Stimulated activated CD4-positive, alpha-beta T cell treated with anti-CD3 and anti-CD28 coated beads, Interleukin-1b, Interleukin-23, amount 100 ng/mL, for 24 hours (primary cell): ENCODE results near the gene VIT.

Source experiments
- DNase-seq, 4 experiments: peaks; one replicate each; pipeline ENCODE4 v3.0.0-alpha.2; 2020; ENCODE audit warnings: low read depth in 4 of 4, low spot score in 1 of 4

VIT gene

DNA sequence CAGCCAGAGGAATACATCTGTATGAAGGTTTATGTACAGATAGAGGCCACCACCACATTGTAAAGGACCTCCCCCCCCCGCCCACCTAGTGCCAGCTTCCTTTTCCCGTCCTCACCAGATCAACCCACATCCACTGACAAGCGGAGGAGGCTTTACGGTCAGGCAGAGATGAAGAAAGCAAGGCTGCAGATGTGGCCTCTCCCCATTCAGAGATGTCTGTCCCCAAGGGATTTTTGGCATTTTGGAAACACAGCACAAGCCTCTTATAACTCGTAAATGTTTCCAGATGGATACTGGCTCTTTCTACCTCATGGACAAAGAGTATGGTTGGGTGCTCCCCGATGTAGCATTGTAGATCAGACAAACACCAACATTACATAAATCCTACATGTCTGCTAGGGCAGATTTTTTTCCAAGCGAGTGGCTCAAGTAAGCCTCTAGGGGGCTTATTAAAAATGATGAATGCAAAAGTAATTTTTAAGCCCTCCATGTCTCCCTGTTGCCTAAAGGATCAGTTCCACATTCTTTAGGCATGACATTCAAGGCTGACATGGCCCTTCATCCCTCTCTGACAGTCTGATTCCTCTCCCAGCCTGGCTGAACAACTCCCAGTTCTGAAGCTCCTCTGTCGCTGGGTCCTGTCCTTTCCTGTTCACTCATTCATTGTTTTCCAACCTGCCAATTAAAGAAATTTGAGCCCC, 11.7 kb downstream of the VIT start:
- DNase-seq = no peak

DNA sequence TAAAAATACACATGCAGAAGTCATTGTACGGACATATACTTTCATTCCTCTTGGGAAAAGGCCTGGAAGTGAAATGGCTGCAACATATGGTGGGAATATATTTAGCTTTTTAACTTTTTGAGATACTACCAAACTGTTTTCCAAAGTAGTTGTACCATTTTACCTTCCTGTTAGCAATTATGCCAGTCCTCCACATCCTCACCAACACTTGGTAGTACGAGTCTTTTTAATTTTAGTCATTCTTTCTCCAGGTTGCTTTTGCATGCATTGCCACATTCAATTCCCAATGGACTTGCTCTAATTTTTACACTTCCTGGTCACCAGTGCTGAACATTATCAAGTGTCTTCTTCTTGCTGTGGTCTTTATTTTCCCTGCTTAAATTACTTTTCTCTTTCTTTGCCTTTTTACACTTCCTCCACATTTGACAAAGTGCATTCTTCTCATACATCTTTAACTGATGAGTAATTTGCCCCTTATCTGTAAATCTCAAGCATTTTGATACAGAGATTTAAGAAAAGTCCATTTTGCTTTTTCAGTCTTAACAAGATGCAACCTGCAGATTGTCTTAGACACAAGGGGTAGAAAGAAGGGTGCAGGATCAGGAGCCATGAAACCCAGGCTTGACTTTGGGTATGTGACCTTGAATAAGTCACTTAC, 14.5 kb downstream of the VIT start:
- DNase-seq = no peak

DNA sequence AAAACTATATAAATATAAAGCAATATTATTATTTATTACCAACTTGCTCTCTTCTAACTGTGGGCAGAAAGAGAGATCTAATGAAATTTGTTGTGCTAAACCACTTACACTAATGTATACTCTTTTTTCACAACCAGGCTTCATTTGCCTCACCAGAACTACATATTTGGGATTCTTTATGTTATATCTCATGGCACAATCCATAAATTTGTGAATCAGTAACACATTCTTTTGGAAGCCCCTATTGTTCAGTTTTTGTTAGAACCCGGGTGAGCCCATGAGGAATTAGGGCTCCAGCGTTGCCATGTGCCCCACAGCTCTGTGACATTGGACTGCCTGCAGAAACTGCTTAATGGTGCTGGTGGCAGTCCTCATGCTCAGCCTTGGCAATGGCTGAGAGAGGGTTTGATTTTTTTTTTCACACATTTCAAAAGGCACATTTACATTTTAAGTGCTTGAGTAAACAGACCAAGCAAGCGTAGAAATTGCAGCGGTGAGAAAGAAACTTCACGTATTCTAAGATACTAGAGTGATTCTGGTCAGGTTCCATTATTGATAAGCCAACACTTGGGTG, 15.3 kb downstream of the VIT start:
- DNase-seq = no peak

DNA sequence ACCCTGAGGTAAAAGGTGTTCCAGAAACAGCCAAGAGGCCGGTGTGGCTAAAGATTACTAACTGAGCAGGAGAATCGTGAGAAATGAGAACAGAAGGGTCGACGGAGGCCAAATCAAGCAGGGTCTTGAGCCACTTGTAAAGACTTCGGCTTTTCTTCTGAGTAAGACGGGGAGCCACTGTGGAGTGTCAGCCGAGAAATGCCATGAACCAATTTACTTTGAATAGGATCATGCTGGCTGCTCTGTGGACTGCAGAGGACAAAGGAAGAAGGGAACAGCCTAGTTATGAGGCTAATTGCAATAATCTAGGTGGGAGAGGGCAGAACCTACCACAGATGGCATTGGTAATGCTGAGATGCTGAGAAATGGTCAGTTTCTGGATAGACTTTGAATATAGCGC, 16.8 kb downstream of the VIT start:
- DNase-seq = no peak

DNA sequence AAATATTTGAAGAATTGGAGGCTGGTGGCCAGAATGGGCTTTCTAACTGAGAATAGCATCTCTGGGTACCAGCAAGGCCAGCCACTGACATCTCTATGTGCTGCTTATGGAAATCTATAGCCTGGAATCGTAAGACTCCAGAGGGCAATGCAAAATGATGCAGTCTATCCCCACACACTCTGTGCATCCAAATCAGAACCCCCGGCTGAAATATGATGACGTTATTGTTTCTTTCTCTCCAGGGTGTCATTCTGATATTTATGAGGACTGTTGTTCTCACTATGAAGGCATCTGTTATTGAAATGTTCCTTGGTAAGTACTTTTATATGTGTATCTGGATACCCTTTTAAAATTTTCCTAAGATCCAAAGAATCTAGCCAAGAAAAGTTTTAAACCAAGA, 19.6 kb downstream of the VIT start:
- no peak for DNase-seq

DNA sequence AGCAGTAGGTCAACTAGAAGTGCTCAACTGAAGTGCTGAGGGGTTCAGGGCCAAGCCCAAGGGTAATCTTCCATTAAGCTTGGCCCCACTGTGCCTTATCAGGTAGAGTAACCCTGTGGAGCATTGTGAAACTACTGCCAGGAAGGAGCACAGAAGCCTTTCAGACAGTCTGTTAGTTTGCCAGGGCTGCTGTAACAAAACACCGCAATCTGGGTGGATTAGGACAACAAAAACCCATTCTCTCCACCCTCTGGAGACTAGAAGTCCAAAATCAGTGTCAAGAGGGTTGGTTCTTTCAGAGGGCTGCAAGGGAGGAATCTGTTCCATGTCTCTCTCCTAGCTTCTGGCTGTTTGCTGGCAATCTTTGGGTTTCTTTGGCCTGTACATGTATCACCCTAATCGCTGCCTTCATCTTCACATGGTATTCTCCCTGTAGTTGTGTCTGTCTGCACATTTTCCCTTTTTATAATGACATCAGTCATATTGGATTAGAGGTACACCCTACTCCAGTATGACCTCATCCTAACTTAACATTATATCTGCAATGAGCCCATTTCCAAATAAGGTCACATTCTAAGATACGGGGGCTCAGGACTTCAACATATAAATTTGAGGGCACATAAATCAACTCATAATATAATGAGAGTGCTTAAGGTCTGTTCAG, 21.2 kb downstream of the VIT start:
- DNase-seq = no peak

DNA sequence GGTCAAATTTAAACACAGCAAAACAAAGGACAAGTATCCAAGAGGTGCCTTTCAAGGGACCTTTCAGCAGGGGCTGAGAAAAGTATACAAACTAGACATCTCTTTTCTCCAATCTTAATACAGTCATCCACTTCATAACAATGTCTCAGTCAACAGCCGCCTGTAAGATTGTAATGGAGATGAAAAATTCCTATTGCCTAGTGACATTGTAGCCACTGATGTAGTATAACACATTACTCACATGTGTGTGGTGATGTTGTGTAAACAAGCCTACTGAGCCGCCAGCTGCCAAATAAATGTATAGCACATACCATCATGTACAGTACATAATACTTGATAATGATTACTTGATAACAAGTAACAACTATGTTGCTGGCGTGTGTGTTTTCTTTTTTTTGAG, 31.0 kb downstream of the VIT start:
- no peak for DNase-seq

DNA sequence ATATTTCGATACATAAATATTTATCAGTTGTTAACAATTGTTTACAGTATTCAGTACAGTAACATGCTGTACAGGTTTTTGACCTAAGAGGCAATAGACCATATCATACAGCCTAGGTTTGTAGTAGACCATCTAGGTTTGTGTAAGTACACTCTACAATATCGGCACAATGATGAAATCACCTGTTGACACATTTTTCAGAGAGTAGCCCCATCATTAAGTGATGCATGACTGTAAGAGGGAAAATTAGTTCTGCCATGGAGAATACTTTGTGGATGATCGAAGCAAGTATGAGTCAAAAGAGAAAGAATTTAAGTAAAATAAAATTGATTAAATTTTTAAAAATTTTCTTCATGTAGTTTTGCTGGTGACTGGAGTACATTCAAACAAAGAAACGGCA, 32.6 kb downstream of the VIT start:
- DNase-seq = no peak

DNA sequence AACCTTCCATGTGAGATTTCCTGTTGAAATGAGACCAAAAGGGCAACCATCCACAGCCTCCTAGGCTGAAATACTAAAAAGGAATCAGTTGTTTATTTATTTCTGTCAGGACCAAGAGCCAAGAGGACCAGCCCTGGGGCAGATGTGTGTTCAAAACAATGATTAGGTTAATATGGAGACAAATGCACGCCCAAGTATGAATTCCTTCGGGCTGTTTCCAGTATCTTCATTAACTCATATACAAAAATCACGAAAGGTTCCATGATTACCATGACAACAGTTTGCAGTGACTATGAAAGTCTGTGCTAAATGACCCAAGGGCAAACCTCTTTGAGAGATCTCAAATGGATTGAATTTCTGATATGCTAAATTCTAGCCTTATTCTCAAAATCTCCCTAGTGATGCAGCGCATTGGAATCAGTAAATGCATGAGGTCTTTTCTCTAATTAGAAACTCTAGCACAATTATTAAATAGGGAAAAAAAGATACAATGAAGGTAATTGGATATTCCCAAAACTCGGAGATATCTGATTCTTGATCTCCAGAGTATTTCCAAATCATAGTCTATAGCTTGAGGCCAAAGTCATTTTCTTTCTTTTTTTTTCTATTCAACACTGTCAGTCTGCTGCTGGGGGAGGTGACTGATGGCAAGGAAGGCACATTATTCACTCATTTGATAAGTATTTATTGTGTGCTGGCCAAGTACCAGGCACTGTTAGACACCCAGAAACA, 35.6 kb downstream of the VIT start:
- no peak for DNase-seq

DNA sequence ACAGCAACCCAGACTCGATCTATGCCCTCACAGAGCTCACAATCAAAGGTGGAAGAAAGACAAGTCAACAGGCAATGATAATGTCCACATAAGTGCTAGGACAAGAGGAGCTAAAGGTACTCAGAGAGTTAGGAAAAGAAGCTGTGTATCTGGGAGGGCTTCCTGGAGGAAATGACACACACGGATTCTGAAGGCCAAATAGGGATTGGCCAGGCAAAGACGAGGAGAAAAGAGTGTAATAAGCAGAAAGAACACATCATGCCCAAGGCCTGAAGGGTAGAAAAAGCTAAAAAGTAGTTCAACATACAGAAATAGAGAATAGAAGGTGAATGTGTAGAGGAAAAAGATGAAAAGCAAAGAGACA, 36.1 kb downstream of the VIT start:
- no peak for DNase-seq

DNA sequence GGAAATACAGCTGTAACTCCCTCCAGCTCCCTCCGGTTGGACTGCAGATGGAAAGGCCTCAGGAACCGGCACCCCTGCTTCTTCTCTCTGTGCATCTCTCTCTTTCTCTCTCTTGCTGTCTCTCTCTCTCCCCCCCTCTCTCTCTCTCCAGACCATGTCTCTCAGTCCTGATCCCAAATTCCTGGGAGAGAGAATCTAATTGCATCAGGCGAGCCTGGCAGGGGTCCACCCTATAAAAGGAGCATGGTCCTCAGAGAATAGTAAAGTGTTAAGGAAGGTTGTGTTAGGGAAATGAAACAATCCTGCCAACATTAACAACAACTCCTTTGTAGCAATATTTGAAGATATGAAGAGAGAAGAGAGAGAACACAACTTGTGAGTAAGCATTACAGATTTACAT, 36.7 kb downstream of the VIT start:
- DNase-seq = no peak

DNA sequence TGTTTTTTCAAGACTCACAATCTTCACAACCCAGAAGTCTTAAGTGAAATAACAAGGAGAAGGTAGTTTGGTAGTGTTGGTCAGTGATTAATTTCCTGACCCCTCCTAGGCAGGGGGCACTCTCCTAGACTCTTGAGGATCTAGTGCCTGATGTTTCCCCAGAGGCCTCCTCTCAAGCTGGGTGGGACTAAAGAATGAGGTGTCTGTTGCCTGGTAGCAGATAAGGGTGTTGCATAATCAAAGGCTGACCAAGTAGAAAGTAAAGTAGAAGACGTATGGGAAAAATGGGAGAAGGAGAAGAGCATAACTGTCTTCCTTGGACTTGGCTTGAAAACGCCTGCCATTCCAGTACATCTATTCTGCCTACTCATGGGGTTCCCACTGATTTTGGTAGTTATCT, 37.8 kb downstream of the VIT start:
- DNase-seq = no peak

DNA sequence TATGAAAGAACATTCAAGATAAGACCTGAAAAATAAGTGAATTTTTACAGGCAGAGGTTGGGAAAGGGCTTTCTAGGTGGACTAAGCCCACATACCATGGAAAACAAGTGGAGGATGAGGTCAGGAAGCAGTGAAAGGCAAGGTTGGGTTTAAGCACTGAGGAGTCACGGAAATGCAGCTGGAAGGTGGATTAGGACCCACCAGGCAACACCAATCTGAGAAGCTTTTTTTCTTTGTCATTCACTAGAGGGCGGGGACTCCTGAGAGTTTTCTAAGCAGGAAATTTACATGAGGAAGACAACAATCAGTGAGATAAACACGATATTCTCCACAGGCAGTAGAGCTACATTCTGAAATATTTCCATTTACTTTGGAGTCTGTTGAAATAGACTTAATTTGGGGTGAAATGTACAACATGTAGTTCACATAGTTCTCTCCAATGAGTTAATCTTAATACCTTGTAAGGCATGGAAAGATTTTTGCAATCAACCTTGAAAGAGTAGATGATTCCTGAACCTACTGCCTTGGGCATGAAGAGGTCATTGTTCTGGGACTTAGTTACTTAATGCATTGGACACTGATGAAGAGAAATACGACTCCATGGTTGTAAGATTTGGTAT, 40.7 kb downstream of the VIT start:
- DNase-seq = no peak

DNA sequence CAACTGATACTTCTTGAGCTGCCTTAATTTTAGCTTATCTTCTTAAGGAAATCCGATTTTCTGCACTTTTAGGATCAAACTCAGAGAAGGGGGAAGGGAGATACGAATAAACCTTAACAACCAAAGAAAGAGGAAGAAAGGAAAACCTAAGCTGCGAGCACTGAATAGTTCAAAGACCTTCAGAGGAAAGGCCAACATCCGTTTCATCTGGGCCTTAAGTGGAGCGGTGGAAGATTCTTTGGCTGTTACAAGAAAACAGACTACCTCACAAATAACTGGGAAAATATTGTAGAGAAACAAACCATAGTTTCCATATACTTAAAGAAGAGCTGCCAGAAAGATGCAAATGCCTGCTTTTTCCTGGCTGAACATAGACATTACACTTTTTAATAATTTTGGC, 43.6 kb downstream of the VIT start:
- DNase-seq = no peak

DNA sequence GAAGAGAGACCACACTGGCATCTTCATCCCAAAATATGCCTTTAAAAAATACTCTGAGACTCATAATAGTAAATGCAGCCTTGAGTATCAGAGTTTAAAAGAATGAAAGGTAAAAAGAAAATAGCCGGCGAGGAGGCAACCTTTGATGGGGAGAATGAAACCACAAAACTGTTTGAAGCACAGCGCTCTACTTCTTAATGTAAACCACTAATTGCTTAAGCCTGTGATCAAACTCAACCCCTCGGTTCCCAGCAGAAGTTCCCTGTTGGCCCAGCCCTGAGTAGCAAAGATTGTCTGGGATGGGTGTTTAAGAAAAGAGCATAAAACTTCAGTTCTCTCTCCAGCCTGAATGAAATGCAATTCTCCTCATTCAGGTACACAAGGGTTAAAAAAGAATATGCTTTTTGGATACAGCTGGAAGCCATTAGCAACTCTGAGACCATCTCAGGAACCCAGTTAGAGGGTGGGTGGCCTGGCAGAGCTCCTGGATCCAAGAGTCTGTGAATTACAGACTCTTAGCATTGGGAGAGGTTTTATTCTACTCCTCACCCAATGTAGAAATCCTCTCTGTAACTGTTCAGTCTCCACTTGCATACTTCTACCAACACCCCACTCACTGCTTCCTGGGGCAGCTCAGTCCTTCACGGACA, 44.8 kb downstream of the VIT start:
- DNase-seq = no peak

DNA sequence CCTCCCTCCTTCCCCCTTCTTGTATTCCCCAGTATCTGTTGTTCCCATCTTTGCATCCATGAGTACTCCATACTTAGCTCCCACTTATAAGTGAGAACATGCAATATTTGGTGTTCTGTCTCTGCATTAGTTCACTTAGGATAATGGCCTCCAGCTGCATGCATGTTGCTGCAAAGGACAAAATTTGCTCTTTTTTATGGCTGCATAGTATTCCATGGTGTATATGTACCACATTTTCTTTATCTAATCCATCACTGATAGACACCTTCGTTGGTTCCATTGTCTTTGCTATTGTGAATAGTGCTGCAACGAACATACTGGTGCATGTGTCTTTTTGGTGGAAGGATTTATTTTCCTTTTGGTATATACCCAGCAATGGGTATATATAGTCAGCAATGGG, 47.4 kb downstream of the VIT start:
- no peak for DNase-seq

DNA sequence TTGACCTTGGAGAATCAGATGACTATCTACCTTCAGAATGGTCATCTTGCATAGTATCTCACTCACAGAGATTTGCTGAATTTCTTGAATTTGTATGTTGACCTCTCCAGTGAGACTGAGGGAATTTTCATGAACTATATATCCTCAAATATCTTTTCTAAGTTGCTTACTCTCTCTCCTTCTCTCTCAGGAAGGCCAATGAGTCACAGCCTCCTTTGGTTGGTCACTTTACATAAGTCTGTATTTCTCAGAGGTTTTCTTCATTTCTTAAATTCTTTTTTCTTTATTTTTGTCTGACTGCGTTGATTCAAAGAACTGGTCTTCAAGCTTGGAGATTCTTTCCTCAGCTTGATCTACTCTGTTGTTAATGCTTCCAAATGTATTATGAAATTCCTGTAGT, 51.7 kb downstream of the VIT start:
- no peak for DNase-seq

DNA sequence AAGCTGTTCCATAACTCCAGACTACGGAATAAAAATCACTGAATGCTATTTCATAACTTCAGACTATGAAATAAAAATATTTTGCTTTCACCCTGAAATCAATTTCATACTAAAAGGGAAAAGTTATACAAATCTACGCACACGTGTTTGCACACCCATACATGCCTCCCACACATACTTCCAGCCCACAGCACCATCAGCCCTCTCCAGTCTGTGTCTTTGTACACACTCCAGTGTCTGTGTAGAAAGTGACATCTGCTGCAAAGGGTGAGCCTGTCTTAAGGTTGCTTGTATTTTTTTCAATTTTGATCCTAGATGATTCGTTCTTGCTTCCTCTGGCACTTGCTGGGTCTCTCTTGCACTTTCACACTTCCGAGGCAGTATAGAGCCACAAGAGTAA, 53.6 kb downstream of the VIT start:
- DNase-seq = no peak

DNA sequence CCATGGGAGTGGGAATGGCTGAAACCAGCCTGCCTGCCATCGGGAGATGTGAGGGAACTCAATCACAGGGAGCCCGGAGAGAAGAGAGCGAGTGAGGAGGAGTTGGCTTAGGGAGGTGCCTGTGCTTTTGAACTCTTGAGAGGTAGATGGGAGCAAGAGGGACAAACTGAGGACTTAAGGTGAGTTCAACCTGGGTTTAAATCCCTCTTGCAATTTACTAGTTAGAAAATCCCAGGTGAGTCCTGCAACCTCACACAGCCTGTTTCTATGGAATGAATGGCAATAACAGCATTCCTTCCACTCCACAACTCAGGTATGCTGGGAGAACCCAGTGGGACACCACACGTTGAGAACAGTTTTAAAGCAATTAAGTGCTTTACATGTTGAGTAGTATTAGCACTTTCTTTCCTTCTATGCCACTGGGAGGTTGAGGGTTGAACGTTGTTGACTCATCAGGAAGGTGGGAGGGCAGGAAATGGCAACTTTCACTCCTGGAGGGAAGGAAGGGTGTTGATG, 57.3 kb downstream of the VIT start:
- DNase-seq = no peak

DNA sequence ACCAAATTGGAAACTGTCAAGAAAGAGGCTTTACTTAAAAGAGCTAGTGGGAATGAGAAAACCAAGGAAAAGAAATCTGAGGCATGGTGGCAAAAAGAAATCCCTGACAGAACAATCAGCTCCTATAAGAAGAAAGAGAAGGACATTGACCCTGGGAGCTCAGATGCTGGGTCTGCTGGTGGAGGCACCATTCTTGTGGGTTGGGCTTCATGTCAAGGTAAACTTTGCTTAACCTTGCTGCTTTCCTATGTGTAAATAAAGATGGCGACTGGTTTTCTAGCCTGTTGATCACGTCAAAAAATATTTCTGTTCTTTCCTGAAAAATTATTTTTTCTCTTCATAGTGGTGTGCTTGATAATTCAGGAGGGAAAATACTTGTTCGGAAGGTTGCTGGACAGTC, 58.1 kb downstream of the VIT start:
- no peak for DNase-seq

DNA sequence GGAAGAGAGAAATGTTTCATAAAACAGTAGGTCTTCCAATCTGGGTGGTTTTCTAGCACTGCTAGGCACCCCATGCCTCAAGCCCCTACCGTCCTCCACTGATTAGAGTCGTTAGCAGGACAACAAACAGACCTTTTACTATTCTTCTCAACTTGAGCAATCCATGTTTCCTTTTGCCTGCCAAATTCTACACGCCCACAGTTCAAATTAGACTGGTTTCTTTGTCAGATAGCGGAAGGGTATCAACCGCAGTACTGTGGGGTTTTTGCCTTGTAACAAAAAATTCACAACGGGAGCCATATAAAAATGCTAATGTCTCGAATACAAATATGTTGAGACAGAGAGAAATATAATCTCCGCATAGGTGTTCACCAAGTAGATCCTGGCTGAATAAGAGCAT, 59.9 kb downstream of the VIT start:
- no peak for DNase-seq
